SW480 (cell line): ENCODE data around the gene RBPMS2.
"Not testable (repeated sequence)": the region's sequence is repeated elsewhere in the genome, so short reads cannot be mapped to it uniquely, and the experiment has no call there.

Experiments
- DNase-seq: peaks from one replicate; pipeline ENCODE4 v3.0.0-alpha.2; 2016; ENCODE audit warnings: low spot score

The RBPMS2 gene

DNA sequence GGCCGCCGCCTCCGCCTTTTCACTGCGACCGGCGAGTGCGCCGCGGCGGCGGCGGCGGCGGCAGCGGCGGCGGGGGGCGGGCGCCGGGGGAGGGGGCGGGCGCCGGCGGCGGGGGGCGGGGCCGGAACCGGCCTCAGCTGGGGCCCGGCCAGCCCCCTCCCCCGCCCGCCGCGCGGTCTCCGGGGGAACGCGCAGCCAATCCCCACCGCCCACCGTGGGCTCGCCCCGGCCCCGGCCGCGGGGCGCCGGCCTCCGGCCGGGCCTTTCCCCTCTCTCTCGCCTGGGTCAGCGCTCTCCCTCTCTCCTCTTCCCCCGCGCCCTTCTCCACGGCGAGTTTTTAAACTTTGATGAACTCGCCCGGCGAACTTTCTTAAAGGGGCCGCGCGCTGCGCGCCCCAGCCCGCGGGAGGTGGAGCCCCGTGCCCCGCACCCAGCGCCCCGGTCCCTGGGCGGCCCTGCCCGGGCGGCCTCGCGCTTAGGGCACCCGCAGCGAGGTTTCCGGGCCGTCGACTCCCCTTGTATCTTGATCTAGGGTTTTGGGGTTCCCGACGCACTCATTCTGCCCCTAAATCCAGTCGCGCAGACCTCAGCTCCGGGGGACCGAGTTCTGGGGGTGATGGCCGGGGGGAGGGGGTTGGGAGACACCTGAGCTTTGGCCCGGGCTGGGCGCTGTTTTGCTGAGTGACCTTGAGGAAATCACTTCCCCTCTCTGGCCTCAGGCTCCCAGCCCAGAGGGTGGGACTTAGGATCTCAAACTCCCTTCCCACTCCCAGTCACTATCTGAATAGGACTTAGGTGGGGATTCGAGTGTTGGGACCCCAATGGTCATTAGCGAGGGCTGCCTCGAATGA, at the start of gene RBPMS2:
Gene RBPMS2 (minus strand): TSS at position 39 of the 851 bp plus-strand sequence. CDS start 270 bp downstream, outside the sequence.
- no peak for DNase-seq

DNA sequence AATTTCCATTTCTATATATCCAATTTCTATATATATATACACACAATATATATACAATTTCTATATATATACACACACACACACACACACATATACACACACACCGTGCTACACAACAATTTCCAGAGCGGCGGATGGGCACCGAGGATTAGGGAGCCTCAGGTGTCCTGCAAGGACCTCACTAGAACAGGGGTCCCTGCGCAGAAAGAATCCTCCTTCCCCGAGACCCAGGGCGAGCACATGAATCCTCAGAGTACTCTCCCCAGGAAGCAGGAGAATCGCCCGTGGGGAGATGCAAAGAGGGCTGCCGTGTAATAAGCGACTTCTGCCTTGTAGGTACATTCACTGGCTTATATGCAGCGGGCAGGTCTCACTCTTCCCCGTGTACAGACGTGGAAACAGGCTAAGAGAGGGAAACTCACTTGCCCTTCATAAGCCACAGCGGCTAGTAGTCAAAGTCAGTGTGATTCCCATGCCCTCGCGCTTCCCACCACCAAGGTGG, 49.6 kb upstream of the RBPMS2 start:
- peak; percentile 36 for DNase-seq

DNA sequence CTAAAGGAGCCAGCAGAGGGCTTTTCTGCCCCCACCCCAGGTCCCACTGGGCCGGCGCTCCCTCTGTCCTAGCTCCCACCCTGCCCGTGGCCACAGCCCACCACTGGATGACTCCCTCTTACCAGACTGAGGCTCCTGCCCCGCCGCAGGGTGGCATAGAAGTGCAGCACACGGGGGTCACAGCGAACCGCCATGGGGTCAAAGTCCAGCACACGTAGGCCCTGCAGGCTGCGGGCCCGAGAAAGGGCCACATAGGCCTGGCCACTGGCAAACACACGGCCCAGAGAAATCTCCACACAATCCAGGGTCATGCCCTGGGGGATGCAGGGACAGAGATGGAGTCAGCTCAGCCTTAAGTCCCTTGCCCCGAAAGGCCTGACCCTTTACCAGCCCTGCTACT, 41.1 kb upstream of the RBPMS2 start:
- peak; percentile 39 for DNase-seq

DNA sequence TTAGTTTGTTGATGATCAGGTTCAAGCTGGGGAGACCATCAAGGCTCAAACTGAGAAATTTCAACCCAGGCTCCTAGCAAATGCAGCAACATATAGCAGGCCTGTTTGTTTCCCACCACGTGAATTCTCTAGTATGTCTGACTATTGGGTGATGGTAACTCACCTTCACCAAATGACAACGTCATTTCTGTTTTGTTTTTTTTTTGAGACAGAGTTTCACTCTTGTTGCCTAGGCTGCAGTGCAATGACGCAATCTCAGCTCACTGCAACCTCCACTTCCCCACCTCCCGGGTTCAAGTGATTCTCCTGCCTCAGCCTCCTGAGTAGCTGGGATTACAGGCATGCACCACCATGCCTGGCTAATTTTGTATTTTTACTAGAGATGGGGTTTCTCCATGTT, 39.6 kb upstream of the RBPMS2 start:
- DNase-seq = not testable (repeated sequence)

DNA sequence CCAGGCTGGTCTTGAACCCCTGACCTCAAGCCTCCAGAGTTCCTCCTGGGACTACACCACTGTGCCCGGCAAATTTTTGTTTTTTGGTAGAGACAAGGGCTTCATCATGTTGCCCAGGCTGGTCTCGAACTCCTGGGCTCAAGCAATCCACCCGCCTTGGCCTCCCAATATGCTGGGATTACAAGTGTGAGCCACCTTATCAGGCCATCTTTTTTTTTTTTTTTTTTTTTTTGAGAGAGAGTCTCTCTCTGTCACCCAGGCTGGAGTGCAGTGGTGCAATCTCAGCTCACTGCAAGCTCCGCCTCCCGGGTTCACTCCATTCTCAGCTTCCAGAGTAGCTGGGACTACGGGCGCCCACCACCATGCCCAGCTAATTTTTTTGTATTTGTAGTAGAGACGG, 38.9 kb upstream of the RBPMS2 start:
- DNase-seq = not testable (repeated sequence)

DNA sequence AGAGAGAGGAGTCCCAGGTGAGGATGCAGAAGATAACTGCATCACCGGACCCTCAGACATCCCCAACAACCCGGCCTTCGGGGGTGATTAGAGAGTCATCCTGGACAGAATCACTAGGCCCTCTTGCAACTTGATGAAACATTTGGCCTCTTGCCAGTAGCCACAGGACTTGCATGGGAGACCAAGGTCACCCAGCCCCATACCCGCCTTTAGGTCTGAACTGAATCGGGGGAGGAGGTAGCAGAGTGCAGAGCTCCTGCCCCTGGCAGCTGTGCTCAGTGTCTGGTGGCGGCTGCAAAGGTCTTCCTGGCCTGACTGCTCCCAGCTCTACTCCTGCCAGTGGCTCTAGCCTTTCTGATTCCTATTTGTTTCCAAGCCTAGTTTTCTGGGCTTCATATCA, 37.7 kb upstream of the RBPMS2 start:
- DNase-seq = peak; percentile 57

DNA sequence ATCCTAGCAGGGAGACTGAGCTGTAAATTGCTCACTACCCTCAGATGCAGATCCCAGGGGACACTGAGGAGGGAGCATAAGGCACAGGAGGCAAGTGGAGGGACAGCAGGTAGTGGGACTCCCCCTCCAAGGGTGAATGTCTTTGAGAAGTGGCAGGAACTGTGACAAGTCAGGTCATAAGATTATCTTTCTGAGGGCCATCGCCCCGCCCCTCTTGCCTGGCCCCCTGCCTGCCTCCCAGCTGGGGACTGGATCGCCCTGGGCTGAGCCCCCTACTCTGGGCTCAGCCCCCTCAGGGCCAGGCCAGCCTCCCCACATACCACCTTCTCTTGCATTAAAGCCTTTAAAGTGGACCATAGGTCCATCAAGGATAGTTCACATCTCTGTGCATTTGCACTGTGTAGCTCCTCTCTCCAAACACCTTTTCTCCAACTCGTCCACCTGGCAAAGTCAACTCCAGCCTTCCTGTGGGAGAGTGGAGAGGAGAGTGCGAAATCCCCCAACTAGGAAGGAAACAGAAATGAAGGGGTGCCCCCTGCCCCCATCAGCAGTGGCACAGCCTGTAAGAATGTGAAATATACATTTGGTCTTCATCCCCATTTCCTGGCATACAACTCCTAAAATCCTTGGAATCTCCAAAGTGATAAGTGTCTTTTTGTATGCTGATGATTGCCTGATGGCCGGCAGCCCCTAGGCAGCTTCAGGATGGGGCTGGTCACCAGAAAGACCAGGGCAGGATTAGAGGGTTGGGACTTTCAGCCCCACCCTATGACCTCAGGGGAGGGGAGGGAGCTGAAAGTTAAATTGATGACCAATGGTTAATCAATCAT, 35.3 kb upstream of the RBPMS2 start:
- DNase-seq = no peak

DNA sequence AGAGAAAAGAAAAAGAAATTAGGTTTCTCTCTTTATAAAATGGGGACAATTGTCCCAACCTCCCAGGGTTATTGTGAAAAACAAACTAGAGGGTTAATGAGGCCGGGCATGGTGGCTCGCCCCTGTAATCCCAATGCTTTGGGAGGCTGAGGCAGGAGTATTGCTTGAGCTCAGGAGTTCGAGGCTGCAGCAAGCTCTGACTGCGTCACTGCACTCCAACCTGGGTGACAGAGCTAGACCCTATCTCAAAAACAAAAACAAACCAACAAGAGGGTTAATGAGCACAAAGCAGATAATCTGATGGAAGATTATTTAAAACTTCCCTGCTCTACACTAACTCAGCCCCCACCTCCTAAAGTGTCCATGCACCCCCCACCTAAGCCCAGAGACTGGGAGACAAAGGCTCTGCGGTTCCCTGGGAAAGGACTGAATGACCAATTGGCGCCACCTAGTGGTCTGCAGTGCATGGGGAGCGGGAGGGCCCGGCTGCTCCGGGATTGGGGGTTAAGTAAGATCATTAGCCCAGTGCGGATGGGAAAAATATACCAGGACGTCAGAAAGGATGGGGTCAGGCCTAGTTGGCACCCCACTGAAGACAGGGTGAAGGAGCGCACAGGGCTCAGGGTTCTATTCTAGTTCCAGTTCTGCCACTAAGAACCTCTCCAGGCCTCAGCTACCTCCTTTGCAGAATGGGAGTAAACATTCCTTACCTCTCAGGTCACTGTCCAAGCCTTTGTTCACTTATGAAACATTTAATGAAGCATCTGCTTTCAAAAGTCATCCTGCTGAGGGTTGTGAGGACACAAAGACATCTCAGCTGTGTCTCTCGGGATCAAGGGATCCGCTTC, 34.5 kb upstream of the RBPMS2 start:
- DNase-seq = peak; percentile 59

DNA sequence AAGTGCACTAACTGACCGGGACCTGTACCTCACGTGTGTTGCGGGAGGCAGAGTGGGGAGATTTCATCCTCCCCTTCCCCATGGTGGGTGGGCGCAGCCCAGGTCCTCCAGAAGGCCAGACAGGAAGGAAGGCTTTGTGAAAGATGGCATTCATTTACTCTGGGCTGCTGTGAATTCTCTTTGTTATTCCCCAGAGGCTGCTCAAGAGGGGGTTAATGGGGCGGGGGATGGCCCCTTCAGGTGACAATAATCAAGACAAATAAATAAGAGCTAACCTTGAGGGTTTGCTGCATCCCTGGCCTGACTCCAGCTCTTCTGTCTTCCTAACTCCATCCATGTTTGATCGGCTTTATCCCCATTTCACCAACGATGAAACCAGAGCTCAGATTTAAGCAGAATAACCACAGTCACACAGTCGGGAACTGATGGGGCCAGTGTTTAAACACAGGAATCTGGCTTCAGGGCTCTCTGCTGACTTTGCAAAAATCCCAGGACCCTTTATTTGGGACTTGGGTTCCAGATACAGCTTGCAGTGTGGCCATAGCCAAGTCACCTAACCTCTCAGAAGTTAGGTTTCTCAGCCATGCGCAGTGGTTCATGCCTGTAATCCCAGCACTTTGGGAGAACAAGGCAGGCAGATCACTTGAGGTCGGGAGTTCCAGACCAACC, 33.5 kb upstream of the RBPMS2 start:
- no peak for DNase-seq

DNA sequence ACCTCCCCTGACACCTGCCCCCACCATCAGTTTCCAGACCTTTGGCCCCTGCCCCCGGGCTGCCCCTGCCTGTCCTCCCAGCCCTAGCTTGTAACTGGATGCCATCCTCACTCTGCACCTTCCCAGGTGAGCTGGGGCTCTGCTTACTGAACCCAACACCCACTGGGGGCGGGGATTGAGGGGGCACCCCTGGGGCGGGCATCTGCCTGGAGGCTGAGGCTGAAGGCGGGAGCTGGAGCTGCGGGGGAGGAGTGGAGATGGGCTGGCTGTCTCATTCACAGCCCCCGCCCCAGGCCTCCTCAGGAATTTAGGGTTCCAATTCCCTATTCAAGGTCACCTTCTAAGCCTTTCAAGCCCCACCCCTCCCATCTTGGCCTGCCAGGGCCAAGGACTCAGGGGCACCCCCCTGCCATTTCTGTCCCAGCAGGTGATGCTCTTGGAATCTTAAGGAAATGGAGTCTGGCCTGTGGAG, 32.4 kb upstream of the RBPMS2 start:
- DNase-seq = no peak

DNA sequence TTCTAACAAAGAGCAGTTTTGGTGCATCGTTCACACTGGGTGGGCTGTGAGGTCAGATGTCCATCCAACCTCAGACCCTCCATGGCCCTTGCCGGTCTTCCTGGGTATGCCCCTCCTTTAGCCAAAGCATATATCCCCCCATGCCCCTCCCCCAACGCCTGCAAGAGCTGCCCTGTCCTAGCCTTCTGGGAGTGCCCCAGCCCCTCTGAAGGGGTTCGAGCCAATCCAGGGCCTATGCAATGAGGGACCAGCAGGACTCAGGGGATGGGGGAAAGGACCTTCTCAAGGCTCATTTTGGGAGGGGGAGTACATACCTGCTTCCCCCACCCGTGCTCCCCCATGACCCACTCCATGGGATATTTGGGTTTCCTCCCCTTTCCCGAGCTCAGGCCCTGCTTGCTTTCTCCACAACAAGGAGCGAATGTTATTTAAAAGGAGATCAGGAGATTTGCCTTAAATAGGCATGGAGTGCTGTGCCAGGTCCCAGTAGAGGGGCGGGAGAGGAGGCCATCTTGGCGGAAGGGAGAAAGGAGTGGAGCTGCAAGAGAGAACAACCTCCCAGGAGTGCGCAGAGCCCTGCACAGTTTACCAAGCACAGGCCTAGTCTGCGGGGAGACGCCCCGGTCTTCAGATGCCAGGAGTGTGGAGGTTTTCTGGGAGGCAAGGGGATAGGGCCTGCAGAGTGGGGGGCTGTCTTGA, 31.8 kb upstream of the RBPMS2 start:
- no peak for DNase-seq

DNA sequence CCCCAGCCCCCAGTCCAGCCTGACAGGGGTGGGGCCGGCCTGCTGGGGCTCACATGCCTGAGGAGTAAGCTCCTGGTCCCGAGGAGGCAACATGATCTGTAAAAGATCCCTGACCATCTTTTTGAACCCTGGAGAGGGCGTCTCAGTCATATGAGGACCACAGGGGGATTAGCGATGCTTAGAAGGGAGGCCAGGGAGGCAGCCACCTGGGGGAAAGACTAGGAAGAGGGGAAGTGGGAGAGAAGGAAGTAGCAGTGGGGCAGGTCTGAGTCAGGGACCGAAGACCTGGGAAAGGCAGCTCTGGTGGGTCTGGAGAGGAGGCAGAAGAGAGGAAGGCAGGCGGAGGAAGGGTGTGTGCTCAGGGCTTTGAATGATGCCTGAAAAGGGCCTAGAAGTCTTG, 31.1 kb upstream of the RBPMS2 start:
- no peak for DNase-seq

DNA sequence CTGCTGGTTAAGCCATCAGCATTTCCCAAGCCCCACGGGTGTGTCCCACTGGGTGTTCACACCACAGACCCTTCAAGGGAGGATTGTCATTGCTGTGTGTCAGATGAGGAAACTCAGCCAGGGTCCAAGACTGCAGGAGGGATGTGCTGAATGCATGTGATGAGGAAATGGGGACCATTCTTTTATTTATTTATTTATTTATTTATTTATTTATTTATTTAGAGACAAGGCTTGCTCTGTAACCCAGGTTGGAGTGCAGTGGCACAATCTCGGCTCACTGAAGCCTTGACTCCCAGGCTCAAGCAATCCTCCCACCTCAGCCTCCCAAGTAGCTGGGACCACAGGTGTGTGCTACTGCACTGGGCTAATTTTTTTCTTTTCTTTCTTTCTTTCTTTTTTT, 29.2 kb upstream of the RBPMS2 start:
- DNase-seq = no peak

DNA sequence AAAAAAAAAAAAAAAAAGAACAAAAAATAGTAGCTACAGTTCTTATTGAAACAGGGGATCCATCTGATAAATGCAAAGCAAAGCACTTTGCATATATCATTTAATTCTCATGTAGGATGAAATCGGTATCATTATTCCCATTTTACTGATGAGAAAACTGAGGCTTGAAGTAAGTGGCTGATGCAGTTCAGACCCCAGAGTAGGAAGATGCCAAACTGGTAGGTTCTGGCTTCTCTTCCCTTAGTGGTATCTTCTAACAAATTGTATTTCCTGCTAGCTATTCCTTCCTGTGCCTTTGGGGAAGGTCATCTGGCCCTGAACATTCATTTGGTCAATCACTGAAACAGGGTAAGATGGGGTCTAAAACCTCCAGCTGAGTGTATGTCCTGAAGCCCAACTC, 28.1 kb upstream of the RBPMS2 start:
- DNase-seq = no peak

DNA sequence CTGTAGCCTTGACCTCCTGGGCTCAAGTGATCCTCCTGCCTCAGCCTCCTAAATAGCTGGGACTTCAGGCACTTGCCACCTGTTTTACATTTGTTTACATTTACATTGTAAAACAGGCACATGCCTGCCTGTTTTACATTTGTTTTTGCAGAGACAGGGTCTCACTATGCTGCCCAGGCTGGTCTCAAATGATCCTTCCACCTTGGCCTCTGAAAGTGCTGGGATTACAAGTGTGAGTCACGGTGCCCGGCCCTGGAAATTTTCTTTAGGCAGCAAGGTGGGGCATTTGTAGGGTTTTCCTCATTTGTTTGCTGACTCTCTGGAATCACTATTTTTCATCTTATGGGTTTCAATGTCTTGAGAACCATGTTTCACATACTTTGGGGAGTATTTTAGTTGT, 25.1 kb upstream of the RBPMS2 start:
- DNase-seq = no peak

DNA sequence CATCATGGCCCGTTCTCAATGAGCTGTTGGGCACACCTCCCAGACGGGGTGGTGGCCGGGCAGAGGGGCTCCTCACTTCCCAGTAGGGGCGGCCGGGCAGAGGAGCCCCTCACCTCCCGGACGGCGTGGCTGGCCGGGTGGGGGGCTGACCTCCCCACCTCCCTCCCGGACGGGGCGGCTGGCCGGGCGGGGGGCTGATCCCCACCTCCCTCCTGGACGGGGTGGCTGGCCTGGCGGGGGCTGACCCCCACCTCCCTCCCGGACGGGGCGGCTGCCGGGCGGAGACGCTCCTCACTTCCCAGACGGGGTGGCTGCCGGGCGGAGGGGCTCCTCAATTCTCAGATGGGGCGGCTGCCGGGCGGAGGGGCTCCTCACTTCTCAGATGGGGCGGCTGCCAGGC, 23.5 kb upstream of the RBPMS2 start:
- DNase-seq = not testable (repeated sequence)

DNA sequence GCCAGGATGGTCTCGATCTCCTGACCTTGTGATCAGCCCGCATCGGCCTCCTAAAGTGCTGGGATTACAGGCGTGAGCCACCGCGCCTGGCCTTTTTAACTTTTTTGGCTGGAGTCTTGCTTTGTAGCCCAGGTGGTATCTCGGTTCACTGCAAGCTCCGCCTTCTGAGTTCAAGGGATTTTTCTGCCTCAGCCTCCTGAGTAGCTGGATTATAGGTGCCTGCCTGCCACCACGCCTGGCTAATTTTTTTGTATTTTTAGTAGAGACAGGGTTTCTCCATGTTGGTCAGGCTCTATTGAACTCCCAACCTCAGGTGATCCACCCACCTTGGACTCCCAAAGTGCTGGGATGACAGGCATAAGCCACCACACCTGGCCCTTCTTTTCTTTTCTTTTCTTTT, 20.5 kb upstream of the RBPMS2 start:
- DNase-seq = not testable (repeated sequence)

DNA sequence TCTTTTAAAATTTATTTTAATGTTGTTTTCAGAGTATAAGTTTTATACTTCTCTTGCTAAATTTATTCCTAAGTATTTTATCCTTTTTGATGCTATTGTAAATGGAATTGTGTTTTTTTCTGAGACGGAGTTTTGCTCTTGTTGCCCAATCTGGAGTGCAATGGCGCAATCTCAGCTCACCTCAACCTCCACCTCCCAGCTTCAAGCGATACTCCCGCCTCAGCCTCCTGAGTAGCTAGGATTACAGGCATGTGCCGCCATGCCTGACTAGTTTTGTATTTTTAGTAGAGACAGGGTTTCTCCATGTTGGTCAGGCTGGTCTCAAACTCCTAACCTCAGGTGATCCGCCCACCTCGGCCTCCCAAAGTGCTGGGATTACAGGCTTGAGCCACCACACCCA, 19.9 kb upstream of the RBPMS2 start:
- DNase-seq = not testable (repeated sequence)

DNA sequence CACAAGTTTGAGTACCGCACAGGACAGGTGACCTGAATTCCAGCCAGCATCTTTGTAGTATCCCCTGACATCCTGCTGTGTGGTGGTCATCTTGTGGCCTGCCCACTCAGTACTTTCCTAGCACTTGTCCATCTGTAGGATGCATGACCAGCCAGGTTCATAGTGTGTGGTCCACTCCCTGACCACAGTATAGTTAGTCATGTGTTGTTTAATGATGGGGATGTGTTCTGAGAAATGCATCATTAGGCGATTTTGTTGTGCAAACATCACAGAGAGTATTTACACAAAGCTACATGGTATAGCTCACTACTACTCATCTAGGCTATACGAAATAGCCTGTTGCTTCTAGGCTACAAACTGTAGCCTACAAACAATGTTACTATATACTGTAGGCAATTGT, 16.9 kb upstream of the RBPMS2 start:
- DNase-seq = no peak

DNA sequence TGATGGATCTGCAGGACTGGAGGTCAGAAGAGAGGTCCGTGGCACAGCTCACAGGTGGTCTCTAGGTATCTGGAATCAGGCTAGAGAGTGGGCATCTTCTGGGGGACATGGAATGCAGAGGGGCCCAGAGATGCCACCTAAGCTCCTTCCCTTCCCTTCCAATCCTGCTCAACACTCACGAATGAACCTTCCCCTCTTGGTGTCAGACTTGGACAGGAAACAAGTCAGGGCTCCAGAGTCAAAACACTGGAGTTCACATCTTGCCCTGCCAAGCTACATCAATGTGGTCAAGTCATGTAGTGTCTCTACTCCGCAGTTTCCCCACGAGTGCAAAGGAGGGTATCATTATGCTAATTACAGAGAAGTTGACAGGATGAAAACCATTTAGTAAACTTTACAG, 16.0 kb upstream of the RBPMS2 start:
- no peak for DNase-seq

DNA sequence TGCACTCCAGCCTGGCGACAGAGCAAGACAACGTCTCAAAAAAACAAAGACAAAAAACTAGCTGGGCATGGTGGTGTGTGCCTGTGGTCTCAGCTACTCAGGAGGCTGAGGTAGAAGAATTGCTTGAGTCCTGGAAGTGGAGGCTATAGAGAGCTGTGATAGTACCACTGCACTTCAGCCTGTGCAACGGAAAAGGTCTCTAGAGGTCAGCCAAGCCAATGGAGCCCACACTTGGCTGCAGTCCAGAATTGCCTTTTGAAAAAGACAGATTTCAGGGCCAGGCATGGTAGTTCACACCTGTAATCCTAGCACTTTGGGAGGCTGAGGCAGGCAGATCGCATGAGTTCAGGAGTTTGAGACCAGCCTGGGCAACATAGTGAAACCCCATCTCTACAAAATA, 8.4 kb upstream of the RBPMS2 start:
- no peak for DNase-seq
